AG04449 (cell line): ENCODE results near the gene TAS2R41.

Source experiments
- CTCF ChIA-PET: fragments of 350-600 bp; formaldehyde crosslinking; extraction: SDS; loops from one replicate; lab custom pipeline; 2021; ENCODE audit warnings: antibody characterized with exemption; lab: Yijun Ruan, JAX
- POLR2A ChIA-PET: fragments of 400-600, 350-600 bp; formaldehyde crosslinking; extraction: SDS; loops from one replicate; lab custom pipeline; 2020; ENCODE audit warnings: antibody characterized with exemption, inconsistent platforms; lab: Yijun Ruan, JAX
- DNase-seq: peaks from one replicate; pipeline ENCODE4 v3.0.0-alpha.2; 2010; ENCODE audit warnings: low read depth, low spot score
- H3K4me3 ChIP-seq: 2 replicates; pipeline ENCODE4 v1.5.1; 2011; ENCODE audit warnings: low read depth, mild to moderate bottlenecking, control low read depth, low read length
- TF ChIP-seq, protein P1 (sequence below): IDR thresholded peaks from one replicate; pipeline ENCODE4 v1.5.1; 2011; ENCODE audit warnings: mild to moderate bottlenecking, moderate library complexity, low read length, control low read depth, inconsistent platforms; ENCODE audit not compliant: insufficient read depth; ENCODE audit errors: missing control alignments

The TAS2R41 gene

DNA sequence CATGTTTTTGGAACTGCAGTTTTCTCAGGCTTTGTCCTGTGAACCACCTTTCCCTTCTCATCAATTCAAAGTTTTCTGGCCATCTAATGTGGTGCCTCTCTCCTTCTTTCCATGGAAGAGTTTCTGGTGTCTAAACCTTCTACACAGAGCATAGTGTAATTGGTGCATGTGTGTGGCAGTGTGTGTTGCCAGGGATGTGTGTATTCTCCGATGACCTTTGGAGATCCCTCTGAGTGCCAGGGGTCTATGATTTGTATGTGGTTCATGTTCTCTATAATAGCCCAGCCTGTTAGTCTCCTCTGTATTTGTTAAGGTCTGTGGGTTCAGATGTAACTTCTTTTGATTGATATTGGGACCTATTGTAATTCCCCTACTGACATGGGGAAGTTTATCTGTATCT is 32.9 kb upstream of the TAS2R41 start:
- ChIA-PET POLR2A (no interaction called here), CTCF (no interaction called here)
- H3K4me3 ChIP-seq = no peak overlapping the region
- TF ChIP-seq, protein P1, sequence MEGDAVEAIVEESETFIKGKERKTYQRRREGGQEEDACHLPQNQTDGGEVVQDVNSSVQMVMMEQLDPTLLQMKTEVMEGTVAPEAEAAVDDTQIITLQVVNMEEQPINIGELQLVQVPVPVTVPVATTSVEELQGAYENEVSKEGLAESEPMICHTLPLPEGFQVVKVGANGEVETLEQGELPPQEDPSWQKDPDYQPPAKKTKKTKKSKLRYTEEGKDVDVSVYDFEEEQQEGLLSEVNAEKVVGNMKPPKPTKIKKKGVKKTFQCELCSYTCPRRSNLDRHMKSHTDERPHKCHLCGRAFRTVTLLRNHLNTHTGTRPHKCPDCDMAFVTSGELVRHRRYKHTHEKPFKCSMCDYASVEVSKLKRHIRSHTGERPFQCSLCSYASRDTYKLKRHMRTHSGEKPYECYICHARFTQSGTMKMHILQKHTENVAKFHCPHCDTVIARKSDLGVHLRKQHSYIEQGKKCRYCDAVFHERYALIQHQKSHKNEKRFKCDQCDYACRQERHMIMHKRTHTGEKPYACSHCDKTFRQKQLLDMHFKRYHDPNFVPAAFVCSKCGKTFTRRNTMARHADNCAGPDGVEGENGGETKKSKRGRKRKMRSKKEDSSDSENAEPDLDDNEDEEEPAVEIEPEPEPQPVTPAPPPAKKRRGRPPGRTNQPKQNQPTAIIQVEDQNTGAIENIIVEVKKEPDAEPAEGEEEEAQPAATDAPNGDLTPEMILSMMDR = no peak
- DNase-seq = no peak

DNA sequence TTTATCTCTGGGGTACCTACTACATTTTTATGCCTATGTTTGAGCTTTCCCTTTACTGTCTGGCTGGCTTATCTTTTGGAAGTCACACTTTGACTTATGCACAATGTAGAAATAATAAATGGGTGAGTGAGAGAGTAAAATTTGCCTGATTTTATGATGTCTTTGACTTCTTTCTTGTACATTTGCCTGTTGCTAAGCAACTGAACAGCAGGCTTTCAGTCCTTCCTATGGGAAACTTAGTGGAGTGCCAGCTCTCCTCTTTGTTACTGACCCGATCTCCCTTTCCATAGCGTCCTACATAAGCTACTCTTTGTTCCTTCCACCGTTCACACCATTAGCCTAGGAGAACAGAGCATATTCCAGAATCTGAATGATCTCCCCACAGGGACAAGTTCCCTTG is 30.2 kb upstream of the TAS2R41 start:
- no peak overlapping the region for H3K4me3 ChIP-seq
- TF ChIP-seq, protein P1 = no peak
- CTCF ChIA-PET = interaction anchor here (1.7 kb wide), 1 partner anchor 30 kb away, joined by 6 read pairs; no protein-coding TSS in a partner anchor
- no peak for DNase-seq
- POLR2A ChIA-PET = no interaction called here

DNA sequence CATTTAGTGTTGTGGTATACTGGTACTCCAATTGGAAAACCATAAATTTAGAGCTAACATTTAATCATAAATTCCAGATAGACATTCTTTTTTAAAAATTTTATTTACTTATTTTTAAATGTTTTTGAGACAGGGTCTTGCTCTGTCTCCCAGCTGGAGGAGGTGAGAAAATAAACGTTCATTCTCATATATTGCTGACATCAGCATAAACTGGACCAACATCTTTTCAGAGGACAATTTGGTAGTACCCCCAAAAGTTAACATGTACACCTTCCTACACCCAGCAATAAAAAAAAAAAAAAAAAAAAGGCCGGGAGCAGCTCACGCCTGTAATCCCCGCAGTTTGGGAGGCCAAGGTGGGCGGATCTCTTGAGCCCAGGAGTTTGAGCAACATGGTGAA is 29.2 kb upstream of the TAS2R41 start:
- H3K4me3 ChIP-seq = no peak overlapping the region
- POLR2A ChIA-PET = no interaction called here
- CTCF ChIA-PET = interaction anchor here (0.6 to 1.7 kb wide), 2 partner anchors 16 to 31 kb away, joined by 3 to 6 read pairs; no protein-coding TSS in a partner anchor
- TF ChIP-seq, protein P1 = no peak
- no peak for DNase-seq

DNA sequence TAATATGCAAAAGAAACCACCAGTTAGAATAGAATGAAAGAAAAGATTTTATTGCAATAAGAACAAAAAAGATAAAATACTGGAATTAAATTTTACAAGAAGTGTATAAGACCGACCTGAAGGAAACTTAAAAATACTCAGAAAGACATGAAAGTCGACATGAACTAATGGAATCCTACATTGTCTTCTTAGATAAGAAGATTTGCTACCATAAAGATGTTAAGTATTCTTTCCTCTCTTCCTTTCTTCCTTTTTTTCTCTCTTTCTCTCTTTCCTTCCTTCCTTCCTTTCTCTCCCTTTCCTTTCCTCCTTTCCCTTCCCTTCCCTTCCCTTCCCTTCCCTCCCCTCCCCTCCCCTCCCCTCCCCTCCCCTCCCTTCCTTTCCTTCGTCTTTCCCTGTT is 27.9 kb upstream of the TAS2R41 start:
- DNase-seq = no peak
- ChIA-PET POLR2A (no interaction called here), CTCF (interaction anchor here (1.1 to 1.7 kb wide), 2 partner anchors 10 to 33 kb away, joined by 3 to 4 read pairs; no protein-coding TSS in a partner anchor)
- TF ChIP-seq, protein P1 = no peak
- H3K4me3 ChIP-seq = no peak overlapping the region

DNA sequence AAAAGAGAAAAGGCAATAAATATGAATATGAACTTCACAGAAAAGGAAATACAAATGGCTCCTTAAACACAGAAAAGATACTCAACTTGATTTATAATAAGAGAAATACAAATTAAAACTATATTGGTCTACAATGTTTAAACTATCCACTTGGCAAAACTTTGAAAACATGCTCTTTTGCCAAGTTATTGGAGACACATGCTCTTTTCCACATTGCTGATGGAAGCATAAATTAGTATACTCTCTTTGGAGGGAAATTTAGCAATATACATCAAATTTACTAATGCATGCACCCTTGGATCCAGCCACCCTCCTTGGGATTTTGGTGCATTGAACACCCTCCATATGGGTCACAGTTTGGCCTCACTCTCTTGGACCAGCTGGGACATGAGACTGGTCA is 26.6 kb upstream of the TAS2R41 start:
- DNase-seq = no peak
- CTCF ChIA-PET = interaction anchor here (1.7 to 2.3 kb wide), 3 partner anchors 11 to 39 kb away, joined by 4 to 5 read pairs (median 4); no protein-coding TSS in a partner anchor
- POLR2A ChIA-PET = no interaction called here
- TF ChIP-seq, protein P1 = no peak
- no peak overlapping the region for H3K4me3 ChIP-seq

DNA sequence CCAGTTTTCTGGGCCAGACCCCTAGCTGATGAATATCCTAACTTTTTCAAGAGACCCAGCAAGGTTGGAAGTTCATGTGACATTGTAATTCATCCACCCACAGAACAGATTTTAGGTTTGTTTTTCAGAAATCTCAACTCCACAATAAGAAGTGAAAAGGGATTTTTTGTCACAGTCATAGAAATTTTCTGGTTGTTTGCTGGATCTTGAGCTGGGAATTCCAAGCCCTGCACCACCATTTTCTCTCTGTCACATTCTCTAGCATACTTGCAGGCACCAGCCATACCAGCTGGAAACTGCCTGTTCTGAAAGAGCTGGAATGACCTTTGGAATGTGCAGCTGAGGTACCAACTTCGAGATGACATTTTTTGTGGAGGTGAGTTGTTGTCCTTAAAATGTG is 25.9 kb upstream of the TAS2R41 start:
- CTCF ChIA-PET = interaction anchor here (0.9 to 2.3 kb wide), 4 partner anchors 12 to 211 kb away, joined by 3 to 5 read pairs (median 4); no protein-coding TSS in a partner anchor
- POLR2A ChIA-PET = no interaction called here
- no peak overlapping the region for H3K4me3 ChIP-seq
- DNase-seq = no peak
- TF ChIP-seq, protein P1 = no peak
